Brain microvascular endothelial cell (primary cell): ENCODE data around the gene TMEM117.

Source experiments
- DNase-seq: peaks from one replicate; pipeline ENCODE4 v3.0.0-alpha.2; 2020
- H3K27ac ChIP-seq: fragments of 250-450 bp; sonication (Bioruptor Pico); 2 replicates; pipeline ENCODE4 v1.5.1; 2020; ENCODE audit warnings: mild to moderate bottlenecking, moderate library complexity
- H3K27me3 ChIP-seq: fragments of 250-450 bp; sonication (Bioruptor Pico); replicated peaks from 2 replicates; pipeline ENCODE4 v1.5.1; 2020; ENCODE audit warnings: mild to moderate bottlenecking
- H3K36me3 ChIP-seq: fragments of 250-450 bp; sonication (Bioruptor Pico); replicated peaks from 2 replicates; pipeline ENCODE4 v1.5.1; 2020; ENCODE audit warnings: mild to moderate bottlenecking
- H3K4me3 ChIP-seq: 2 replicates; pipeline ENCODE4 v1.5.1; 2011; ENCODE audit warnings: low read depth, mild to moderate bottlenecking, control low read depth, low read length, moderate library complexity
- in situ Hi-C: cut with HindIII; loops from 2 replicates; pipeline ENCODE4 v1.10.0; 2017; ENCODE audit warnings: low sequenced_read_pairs, low pct_ligation_motif_present
- TF ChIP-seq, protein P1 (sequence below): IDR thresholded peaks from 2 replicates; pipeline ENCODE4 v1.5.1; 2011; ENCODE audit warnings: low read depth, mild to moderate bottlenecking, moderate library complexity, low read length, control low read depth, inconsistent platforms; ENCODE audit errors: missing control alignments

The TMEM117 gene

DNA sequence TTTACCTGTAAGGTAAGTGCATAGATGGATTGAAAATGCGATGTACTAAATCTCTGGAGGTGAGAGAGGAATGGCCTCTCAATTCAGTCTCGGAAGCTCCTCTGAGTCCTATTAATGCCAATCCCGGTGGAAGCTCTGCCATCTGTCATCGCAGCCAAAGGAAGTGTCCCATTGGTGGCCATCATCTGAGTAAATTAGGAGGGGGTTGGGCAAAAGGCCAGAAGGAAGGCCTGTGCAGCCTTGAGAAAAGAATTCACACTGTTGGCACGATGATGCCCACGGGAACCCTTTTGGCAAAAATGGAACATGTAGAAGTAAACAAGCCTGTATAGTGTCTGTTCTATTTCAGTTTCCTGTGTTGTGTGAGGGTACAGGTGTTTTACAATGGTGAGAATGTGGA, 545.5 kb downstream of the TMEM117 start:
- Histone ChIP-seq H3K36me3 (no peaks in the 10 kb centered on the region), H3K27me3 (no peaks in the 10 kb centered on the region), H3K4me3 (no peak overlapping the region), H3K27ac (no peak overlapping the region)
- DNase-seq: no peak
- in situ Hi-C loops: no loop called here
- TF ChIP-seq, protein P1, sequence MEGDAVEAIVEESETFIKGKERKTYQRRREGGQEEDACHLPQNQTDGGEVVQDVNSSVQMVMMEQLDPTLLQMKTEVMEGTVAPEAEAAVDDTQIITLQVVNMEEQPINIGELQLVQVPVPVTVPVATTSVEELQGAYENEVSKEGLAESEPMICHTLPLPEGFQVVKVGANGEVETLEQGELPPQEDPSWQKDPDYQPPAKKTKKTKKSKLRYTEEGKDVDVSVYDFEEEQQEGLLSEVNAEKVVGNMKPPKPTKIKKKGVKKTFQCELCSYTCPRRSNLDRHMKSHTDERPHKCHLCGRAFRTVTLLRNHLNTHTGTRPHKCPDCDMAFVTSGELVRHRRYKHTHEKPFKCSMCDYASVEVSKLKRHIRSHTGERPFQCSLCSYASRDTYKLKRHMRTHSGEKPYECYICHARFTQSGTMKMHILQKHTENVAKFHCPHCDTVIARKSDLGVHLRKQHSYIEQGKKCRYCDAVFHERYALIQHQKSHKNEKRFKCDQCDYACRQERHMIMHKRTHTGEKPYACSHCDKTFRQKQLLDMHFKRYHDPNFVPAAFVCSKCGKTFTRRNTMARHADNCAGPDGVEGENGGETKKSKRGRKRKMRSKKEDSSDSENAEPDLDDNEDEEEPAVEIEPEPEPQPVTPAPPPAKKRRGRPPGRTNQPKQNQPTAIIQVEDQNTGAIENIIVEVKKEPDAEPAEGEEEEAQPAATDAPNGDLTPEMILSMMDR: no peak

DNA sequence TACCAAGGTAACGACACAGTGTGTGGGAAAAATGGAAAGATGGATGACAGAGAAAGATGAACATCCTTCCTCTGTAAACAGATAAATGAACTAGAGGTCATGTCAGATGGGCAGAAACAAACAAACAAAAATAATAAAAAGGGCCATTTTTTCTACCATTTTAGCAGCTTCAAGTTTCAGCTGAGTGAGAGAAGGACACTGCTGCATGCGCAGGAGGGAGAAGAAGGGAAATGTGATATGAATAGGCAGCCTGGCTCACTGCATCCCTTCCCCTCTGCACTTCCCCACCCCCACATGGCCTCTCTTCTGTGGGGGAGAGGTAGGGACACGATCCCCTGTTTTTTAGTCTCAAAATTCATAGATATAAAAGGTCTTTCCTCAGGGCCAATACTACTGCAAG, 548.3 kb downstream of the TMEM117 start:
- TF ChIP-seq, protein P1: no peak
- in situ Hi-C loops: no loop called here
- Histone ChIP-seq H3K4me3 (no peak overlapping the region), H3K27me3 (no peaks in the 10 kb centered on the region), H3K36me3 (no peaks in the 10 kb centered on the region), H3K27ac (no peak overlapping the region)
- DNase-seq: no peak

DNA sequence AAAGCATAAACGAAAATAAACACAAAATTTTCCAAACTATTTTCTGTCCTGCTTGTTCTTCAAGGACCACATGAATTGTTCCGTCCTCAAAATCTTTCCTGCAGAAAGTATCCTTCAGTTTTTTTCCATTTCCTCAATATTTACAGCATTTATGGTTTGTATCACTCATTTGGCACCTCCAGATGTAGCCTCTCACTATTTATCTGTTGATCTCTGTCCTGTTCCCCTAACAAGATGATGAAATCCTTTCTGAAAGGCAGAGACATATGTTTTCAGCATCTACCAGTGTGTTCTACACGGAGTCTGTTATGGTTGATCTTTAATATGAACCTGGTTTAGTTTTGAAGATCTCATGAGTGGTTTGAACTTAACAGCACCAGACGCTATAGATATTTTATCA, 550.1 kb downstream of the TMEM117 start:
- DNase-seq: no peak
- H3K36me3 ChIP-seq: no peaks in the 10 kb centered on the region
- in situ Hi-C loops: no loop called here
- no peak overlapping the region for H3K27ac ChIP-seq
- no peak overlapping the region for H3K4me3 ChIP-seq
- H3K27me3 ChIP-seq: no peaks in the 10 kb centered on the region
- TF ChIP-seq, protein P1: no peak

DNA sequence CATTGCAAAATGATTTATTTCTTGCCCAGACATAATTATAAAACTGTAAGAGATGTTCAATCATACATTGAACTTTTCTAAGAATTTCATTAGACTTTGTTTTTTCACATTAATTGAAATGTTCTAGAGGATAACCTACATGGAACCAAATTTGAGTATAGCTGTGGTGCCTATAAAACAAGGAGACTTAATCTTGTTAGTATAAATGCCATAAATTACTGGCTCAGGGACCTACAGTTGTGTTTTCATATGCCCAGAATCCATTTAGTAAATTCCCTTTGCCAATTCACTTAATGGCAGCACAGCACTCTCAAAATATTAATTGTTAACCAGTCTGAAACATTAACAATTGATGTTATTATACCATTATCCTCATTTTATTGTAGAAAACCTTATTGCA, 551.7 kb downstream of the TMEM117 start:
- in situ Hi-C loops: no loop called here
- Histone ChIP-seq H3K27ac (no peak overlapping the region), H3K4me3 (no peak overlapping the region), H3K27me3 (no peaks in the 10 kb centered on the region), H3K36me3 (no peaks in the 10 kb centered on the region)
- TF ChIP-seq, protein P1: no peak
- DNase-seq: no peak

DNA sequence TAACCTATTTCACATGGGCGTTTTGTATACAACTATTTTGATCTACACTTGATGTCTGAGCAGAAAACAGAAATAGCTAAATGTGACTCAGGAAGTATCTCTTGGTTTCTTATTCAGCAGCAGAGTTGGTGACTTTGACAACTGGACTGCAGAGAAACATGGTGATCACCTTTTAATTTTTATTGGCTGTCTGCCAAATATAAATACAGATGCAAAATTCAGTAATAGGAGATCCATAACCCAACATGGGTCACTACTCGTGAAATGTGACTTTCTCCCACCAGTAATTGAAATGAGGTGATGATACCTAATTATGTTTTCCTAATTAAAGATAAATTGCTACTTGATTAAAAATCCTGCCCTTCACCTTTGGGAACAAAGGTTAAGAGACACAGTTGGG, 553.2 kb downstream of the TMEM117 start:
- DNase-seq: no peak
- Histone ChIP-seq H3K27ac (no peak overlapping the region), H3K36me3 (no peaks in the 10 kb centered on the region), H3K27me3 (no peaks in the 10 kb centered on the region), H3K4me3 (no peak overlapping the region)
- in situ Hi-C loops: no loop called here
- TF ChIP-seq, protein P1: no peak

DNA sequence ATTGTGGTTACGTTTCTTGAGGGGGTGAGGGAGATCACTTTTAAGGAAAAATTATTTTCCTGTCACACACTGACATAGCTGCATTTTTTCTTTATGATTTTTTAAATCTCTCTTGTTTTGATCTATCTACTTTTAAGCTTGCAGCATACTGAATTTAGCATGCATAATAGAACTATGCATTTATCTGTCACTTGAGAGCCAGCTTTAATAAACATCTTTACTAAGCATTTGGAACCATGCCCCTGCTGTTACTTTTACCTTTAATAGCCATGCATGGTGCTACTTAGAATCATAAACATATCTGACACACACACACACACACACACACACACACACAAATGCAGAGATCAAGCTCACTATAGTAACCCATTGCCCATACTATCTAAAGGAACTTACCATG, 554.0 kb downstream of the TMEM117 start:
- Histone ChIP-seq H3K27me3 (no peaks in the 10 kb centered on the region), H3K4me3 (no peak overlapping the region), H3K36me3 (no peaks in the 10 kb centered on the region), H3K27ac (no peak overlapping the region)
- in situ Hi-C loops: no loop called here
- DNase-seq: no peak
- TF ChIP-seq, protein P1: no peak
